ENCODE results near the gene LTA.

GRCh38 chr6:31558318-31558625, 13.8 kb upstream of the LTA start:
- no peak for TF ChIP-seq CTCF (IDR thresholded peaks at IDR 0.05)
- TF ChIP-seq POLR2A (IDR thresholded peaks at IDR 0.05), result no peak

Measured in uterus (tissue), 2 donors.